HG03457 (cell line): ENCODE results near the gene TAGLN.

ENCODE experiments used
- ATAC-seq: cut with Tn5 transposase; IDR thresholded peaks from one replicate; pipeline ENCODE4 v1.9.1; 2021; ENCODE audit warnings: moderate number of reproducible peaks; ENCODE audit not compliant: unreplicated experiment

Gene TAGLN

GRCh38 chr11:117199053-117199915 is at the start of gene TAGLN:
Gene TAGLN, plus strand, starts transcription at chr11:117199370. Its CDS starts 3,644 bp downstream, at chr11:117203014.
- no peak for ATAC-seq

DNA sequence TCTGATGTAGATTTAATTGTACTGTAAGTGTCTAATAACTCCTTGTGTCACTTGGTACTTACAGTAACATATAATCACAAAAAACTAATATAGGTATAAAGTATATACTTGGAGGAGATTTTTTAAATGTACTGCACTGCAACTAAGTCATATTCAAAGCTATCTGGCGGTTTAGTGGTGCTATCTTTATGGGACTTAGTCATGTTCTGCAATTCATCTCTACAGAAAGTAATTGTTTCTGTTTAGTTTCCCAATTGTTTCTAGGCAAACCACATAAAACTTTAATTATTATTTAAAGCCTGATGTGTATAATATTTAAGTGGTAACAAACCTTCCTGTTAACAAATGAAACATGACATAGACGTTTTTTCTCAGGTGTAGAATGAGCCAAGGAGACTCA is 47.1 kb upstream of the TAGLN start:
- ATAC-seq, result no peak

DNA sequence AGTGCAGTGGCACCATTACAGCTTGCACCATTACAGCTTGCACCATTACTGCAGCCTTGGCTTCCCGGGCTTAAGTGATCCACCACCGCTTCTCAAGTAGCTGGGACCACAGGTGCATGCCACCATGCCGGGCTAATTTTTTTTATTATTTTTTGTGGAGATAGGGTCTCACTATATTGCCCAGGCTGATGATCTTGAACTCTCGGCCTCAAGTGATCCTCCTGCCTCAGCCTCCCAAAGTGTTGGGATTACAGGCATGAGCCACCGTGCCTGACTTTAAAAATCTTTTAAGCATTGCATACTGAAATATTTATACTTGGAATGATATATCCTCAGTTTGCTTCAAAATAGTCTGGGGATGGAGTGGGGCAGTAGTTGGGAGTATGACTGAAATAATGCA is 44.7 kb upstream of the TAGLN start:
- ATAC-seq, result no peak

DNA sequence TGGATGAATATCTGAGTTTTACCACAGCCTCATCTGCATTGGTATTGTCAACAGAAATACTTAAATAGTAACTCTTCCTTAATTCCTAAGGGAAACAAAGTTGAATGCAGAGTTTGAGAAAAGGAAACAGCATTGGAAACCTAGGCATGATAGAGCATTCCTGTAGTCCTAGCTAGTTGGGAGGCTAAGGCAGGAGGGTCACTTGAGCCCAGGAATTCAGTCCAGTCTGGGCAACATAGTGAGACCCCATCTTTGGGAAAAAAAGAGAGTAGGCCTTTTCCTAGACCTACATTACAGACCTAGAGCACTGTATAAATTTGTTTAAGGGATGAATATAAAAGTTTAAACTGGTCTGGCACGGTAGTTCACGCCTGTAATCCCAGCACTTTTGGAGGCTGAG is 41.7 kb upstream of the TAGLN start:
- ATAC-seq, result no peak

- ATAC-seq, result no peak
These were observed 39.3 kb upstream of the TAGLN start for GRCh38 chr11:117159892-117160291.

DNA sequence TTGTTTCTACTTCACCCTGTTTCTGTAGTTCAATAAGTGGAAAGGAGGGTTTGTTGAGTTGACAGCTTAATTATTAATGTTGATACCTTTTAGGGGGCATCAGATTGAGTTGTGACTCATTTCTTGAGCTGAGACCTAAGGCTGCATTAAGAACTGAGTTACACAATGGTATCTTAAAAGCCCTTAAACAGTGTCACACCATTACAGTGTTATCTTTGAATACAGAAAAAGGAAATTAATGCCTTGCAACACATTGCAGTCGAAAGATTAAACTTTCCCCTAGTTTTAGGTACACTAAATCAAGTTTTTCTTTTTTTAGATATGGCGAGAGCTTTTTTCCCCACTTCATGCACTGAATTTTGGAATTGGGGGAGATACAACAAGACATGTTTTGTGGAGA is 38.3 kb upstream of the TAGLN start:
- ATAC-seq, result no peak

- ATAC-seq, result no peak
These were observed 32.7 kb upstream of the TAGLN start for GRCh38 chr11:117166491-117166890.

DNA sequence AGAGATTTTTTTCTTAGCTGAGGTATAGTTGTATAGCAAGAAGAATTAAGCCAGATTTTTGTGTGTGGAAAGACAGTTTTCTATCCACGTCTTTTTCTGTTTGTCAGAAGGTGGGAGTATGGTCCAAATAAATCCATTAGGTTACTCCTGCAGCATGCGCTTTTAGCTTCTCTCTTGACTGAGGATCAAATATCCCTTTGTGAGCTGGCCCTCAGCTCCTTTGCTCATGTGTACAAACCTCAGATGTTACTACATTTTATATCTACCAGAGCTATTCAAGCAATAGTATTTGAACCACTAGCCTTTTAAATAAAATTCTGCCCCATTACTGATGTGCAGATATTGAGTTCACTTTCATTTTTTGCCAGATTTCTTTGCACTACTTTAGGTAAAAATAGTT is 29.4 kb upstream of the TAGLN start:
- ATAC-seq, result no peak

DNA sequence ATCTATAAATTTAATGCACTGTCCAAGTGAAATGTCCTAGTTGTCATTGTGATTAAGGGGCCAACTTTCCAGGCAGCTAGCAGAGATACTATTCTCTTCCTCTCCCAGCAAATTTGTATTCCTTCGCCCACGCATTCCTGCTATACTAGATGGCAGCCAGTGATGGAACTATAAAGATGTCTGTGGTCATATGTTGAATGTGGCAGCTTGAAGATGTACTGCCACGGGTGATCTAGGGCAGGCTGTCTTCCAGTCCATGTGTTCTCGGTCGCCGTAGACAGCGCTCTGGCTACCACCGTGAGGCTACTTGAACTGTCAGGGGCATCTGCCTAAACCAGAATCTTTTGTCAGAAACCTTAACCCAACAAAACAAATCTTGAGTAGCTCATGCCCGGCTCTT is 29.0 kb upstream of the TAGLN start:
- no peak for ATAC-seq

DNA sequence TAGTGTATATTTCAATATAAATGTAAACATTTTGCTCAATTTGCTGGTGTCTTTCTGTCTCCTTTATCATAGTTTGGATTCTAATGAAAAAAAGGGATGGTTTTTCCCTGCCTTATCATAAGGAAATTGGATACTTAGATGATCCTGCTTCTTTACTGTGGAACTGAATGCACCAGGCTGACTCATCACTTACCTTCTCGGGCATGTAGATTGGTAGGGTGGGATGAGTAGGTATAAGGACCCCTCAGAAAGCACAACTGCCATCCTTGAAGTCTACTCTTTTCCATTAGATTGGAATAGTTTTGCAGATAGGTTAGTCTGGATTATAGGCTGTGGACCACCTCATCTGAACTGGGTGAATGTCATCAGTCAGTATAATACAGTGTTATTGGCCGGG is 28.2 kb upstream of the TAGLN start:
- ATAC-seq, result no peak

- no peak for ATAC-seq
These were observed 27.6 kb upstream of the TAGLN start for GRCh38 chr11:117171404-117172061.

- ATAC-seq, result no peak
These were observed 26.3 kb upstream of the TAGLN start for GRCh38 chr11:117172724-117173421.

DNA sequence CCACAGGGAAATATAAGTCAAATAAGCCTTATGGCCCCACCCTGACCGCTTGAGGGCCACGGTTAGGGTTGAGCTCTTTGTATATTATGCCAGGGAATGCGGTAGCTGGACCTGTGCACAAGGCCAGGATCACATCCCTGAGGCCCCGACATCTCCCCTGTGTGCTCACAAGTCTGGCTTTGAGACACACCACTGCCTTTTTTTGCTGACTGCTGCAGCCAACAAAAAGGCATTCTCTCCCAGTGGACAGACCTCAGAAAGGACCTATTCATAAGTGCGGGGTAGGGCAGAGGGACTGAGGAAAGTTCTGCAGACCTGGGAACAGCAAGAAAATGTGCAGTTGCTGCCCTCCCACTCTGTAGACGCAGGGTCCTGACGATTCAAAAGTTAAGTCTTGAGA is 24.1 kb upstream of the TAGLN start:
- ATAC-seq, result no peak

GRCh38 chr11:117175781-117176180 is 23.4 kb upstream of the TAGLN start:
- no peak for ATAC-seq

DNA sequence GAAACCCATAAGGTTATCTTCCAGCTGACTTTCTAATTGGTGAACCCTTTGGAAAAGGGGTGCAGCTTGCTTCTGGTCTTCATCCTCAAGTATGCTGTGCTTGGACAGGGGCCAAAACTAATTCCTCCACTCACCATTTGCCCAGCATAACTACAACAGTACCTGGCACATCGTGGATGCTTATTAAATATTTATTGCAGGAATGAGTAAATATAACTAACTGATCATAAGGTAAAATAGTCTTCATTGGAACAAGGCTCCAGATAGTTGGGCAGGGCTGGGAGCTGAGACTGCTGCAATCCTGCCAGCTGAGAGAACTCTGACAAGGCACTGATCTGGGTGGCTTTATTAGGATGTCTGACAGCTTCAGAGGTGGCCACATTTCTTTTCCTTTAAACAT is 23.0 kb upstream of the TAGLN start:
- no peak for ATAC-seq

DNA sequence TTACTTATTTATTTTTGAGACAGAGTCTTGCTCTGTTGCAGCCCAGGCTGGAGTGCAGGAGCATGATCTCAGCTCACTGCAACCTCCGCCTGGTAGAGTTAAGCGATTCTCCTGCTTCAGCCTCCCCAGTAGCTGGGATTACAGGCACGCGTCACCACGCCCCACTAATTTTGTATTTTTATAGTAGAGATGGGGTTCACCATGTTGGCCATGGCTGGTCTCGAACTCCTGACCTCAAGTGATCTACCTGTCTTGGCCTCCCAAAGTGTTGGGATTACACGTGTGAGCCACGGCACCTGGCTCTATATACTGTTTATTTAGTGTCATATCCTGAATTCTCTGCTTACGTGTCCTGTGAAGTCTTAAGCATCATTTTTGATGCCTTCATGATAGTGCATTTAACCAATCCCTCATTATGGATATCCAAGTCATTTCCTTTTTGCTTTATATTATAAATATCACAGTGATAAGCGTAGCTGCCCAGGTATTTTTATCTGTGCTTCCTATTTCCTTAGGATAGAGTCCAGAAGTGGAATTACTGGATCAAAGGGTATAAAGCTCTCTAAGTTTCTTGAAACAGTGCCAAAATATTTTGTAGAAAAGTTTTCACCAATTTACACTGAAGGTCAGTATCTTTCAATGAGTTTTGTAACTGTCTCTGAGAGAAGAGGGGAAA is 21.5 kb upstream of the TAGLN start:
- no peak for ATAC-seq

GRCh38 chr11:117178210-117179034 is 20.7 kb upstream of the TAGLN start, which contains the start of gene SIDT2:
Gene SIDT2, plus strand, starts transcription at chr11:117178743. Its CDS starts 521 bp downstream, at chr11:117179264.
- ATAC-seq, result peak; percentile 71

DNA sequence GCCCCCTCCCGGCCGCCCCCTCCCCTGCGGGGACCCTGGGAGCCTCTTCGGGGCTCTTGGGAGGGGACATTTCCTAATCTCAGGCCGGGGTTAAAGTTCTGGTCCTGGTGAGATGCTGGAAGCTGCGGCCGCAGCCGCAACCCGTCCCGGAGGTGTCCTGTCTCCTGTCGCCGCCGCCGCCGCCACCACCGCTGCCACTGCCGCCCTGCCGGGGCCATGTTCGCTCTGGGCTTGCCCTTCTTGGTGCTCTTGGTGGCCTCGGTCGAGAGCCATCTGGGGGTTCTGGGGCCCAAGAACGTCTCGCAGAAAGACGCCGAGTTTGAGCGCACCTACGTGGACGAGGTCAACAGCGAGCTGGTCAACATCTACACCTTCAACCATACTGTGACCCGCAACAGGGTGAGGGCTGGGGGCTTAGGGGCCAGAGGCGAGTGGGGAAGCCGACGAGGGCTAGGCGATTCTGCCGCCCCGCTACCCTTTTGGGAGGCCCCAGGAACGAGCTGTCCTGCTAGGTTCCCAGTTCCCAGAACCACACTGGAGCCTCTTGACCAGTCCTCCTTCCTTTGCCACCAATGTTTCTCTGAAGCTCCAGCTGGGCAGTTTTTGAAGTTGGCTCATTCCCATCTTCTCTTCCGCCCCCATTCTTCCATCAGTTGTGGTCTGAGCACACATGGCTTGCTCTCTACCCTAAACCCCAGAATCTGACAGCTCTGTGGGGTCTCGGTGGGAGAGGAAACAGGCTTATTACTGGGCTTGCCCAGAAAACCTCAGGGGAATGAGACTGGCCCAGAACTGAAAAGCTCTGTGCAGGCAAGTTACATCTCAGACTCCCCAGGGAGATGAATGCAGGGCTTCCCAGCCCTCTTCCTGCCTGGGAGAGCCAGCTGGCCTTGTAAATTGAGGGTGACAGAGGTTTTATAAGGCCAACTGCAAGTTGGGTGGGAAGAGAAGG is 19.8 kb upstream of the TAGLN start:
- peak; percentile 11 for ATAC-seq

GRCh38 chr11:117180020-117180419 is 19.1 kb upstream of the TAGLN start:
- ATAC-seq, result no peak
